Activated T-helper 1 cell treated with anti-CD3 and anti-CD28 coated beads, Interleukin-12 subunit alpha, Interleukin-12 subunit beta, Interleukin-2, Interleukin-4 antibody, amounts not matched to agents 30 ng/mL and 10 ng/mL and 1 ng/mL, durations not matched to agents 14 hours and 24 hours and 36 hours (primary cell): ENCODE measurements around the gene PRRG2. TPM values are rescaled to one million over a fixed set of nuclear protein-coding genes. Genes with fewer than 3 reads are reported as not detected.
"Not testable (repeated sequence)": the region's sequence is repeated elsewhere in the genome, so short reads cannot be mapped to it uniquely, and the experiment has no call there.

ENCODE experiments used
- DNase-seq: peaks from one replicate; pipeline ENCODE4 v3.0.0; 2021; ENCODE audit warnings: low spot score
- H3K27ac Mint-ChIP-seq: one replicate; pipeline ENCODE4 v1.8.0; 2021; ENCODE audit warnings: mild to moderate bottlenecking, mixed read lengths
- H3K27me3 Mint-ChIP-seq: one replicate; pipeline ENCODE4 v1.8.0; 2022; ENCODE audit warnings: mild to moderate bottlenecking, moderate library complexity, mixed read lengths; ENCODE audit not compliant: insufficient read depth
- H3K36me3 Mint-ChIP-seq: one replicate; pipeline ENCODE4 v1.8.0; 2021; ENCODE audit warnings: low read depth, mixed read lengths
- H3K4me1 Mint-ChIP-seq: one replicate; pipeline ENCODE4 v1.8.0; 2021; ENCODE audit warnings: low read depth, mixed read lengths
- H3K4me3 Mint-ChIP-seq: one replicate; pipeline ENCODE4 v1.8.0; 2021; ENCODE audit warnings: mild to moderate bottlenecking, moderate library complexity, mixed read lengths
- H3K9me3 Mint-ChIP-seq: one replicate; pipeline ENCODE4 v1.8.0; 2021; ENCODE audit warnings: mixed read lengths
- intact Hi-C: fragments of 100-400 bp; cut with micrococcal nuclease; formaldehyde crosslinking; loops from one replicate; pipeline ENCODE4 v1.15.1; 2024
- total RNA-seq: library from RNA; stranded (reverse); gene quantifications from 2 replicates; pipeline ENCODE4 v1.2.3, GENCODE V29; 2022

PRRG2 gene
- total RNA-seq, 1 donor from 2014 or later: 1.2 TPM

GRCh38 chr19:49631610-49632192 lies 50.6 kb downstream of the PRRG2 start:
- intact Hi-C loops: no loop called here
- Mint-ChIP-seq H3K4me1 (no peaks in the 10 kb centered on the region), H3K36me3 (peaks cover 9% of the 10 kb centered on the region), H3K27me3 (no peaks in the 10 kb centered on the region), H3K27ac (no peak overlapping the region), H3K9me3 (no peaks in the 10 kb centered on the region), H3K4me3 (no peak overlapping the region)
- no peak for DNase-seq

GRCh38 chr19:49632576-49632975 lies 51.5 kb downstream of the PRRG2 start:
- Mint-ChIP-seq H3K4me1 (peaks cover 1% of the 10 kb centered on the region), H3K9me3 (no peaks in the 10 kb centered on the region), H3K27ac (no peak overlapping the region), H3K4me3 (no peak overlapping the region), H3K36me3 (peaks cover 4% of the 10 kb centered on the region), H3K27me3 (no peaks in the 10 kb centered on the region)
- intact Hi-C loops: no loop called here
- DNase-seq: no peak

- H3K4me3 Mint-ChIP-seq, H3K9me3 Mint-ChIP-seq, H3K4me1 Mint-ChIP-seq, DNase-seq, H3K27me3 Mint-ChIP-seq, intact Hi-C loops, H3K27ac Mint-ChIP-seq, H3K36me3 Mint-ChIP-seq: not testable (repeated sequence)
Measured at GRCh38 chr19:49633273-49633672, 52.2 kb downstream of the PRRG2 start.

- no peak for DNase-seq
- Mint-ChIP-seq H3K9me3 (no peaks in the 10 kb centered on the region), H3K4me3 (no peak overlapping the region), H3K36me3 (no peaks in the 10 kb centered on the region), H3K27me3 (no peaks in the 10 kb centered on the region), H3K4me1 (peaks cover 25% of the 10 kb centered on the region), H3K27ac (no peak overlapping the region)
- intact Hi-C loops: no loop called here
Measured at GRCh38 chr19:49635530-49636232, 54.6 kb downstream of the PRRG2 start.

GRCh38 chr19:49636233-49636932 lies 55.3 kb downstream of the PRRG2 start:
- Mint-ChIP-seq H3K27ac (no peak overlapping the region), H3K27me3 (no peaks in the 10 kb centered on the region), H3K4me3 (no peak overlapping the region), H3K4me1 (peaks cover 27% of the 10 kb centered on the region), H3K36me3 (no peaks in the 10 kb centered on the region), H3K9me3 (no peaks in the 10 kb centered on the region)
- intact Hi-C loops: no loop called here
- DNase-seq: no peak

GRCh38 chr19:49637821-49638738 lies 57.0 kb downstream of the PRRG2 start:
- H3K9me3 Mint-ChIP-seq: no peaks in the 10 kb centered on the region
- H3K36me3 Mint-ChIP-seq: no peaks in the 10 kb centered on the region
- no peaks in the 10 kb centered on the region for H3K27me3 Mint-ChIP-seq
- DNase-seq: no peak
- H3K4me1 Mint-ChIP-seq: peaks cover 38% of the 10 kb centered on the region
- peak overlapping the region; percentile 45 for H3K27ac Mint-ChIP-seq
- intact Hi-C loops: no loop called here
- H3K4me3 Mint-ChIP-seq: peak overlapping the region; percentile 77

GRCh38 chr19:49639401-49640112 lies 58.4 kb downstream of the PRRG2 start:
- Mint-ChIP-seq H3K27me3 (no peaks in the 10 kb centered on the region), H3K9me3 (no peaks in the 10 kb centered on the region), H3K27ac (peak overlapping the region; percentile 61), H3K36me3 (peaks cover 6% of the 10 kb centered on the region), H3K4me1 (peaks cover 53% of the 10 kb centered on the region), H3K4me3 (peak overlapping the region; percentile 77)
- intact Hi-C loops: loop anchor here (1.0 to 10.0 kb wide), 15 partner anchors 37 to 1277 kb away; partner anchors contain the start of genes ALDH16A1, DBP, FUZ and JOSD2
- DNase-seq: no peak

- H3K4me1 Mint-ChIP-seq: peaks cover 55% of the 10 kb centered on the region
- peak within 1 kb of the TSS; percentile 99 for H3K27ac Mint-ChIP-seq
- no peaks in the 10 kb centered on the region for H3K27me3 Mint-ChIP-seq
- no peaks in the 10 kb centered on the region for H3K9me3 Mint-ChIP-seq
- H3K36me3 Mint-ChIP-seq: peaks cover 8% of the 10 kb centered on the region
- DNase-seq: peak; percentile 100
- intact Hi-C loops: loop anchor here (1.0 to 10.0 kb wide), 15 partner anchors 36 to 1278 kb away; partner anchors contain the start of genes ALDH16A1, DBP, FUZ and JOSD2
- H3K4me3 Mint-ChIP-seq: peak within 1 kb of the TSS; percentile 94
Measured at GRCh38 chr19:49640113-49640898, 59.2 kb downstream of the PRRG2 start, which contains the start of gene RRAS. TSS of gene RRAS (minus strand) at chr19:49640143. CDS start at chr19:49640098, 45 bp downstream.

Other genes with a start within 250 kb of the PRRG2 start
- gene CD37, start 245.9 kb upstream of the PRRG2 start, total RNA-seq: 129 and 138 TPM in 2 replicates
- gene TEAD2, start 218.9 kb upstream of the PRRG2 start, total RNA-seq: not detected in 2 replicates
- not detected in 2 replicates for gene DKKL1, start 217.4 kb upstream of the PRRG2 start, total RNA-seq
- gene KASH5, start 193.1 kb upstream of the PRRG2 start, total RNA-seq: 0.15 TPM in 1 of 2 replicates, not detected in the other
- not detected in 2 replicates for gene PTH2, start 157.9 kb upstream of the PRRG2 start, total RNA-seq
- gene GFY, start 155.9 kb upstream of the PRRG2 start, total RNA-seq: not detected in 2 replicates
- gene SLC17A7, start 139.8 kb upstream of the PRRG2 start, total RNA-seq: 0.16 TPM in 1 of 2 replicates, not detected in the other
- gene PIH1D1, start 129.5 kb upstream of the PRRG2 start, total RNA-seq: 124 and 126 TPM in 2 replicates
- 23.1 and 24.5 TPM in 2 replicates for gene ALDH16A1, start 128.1 kb upstream of the PRRG2 start, total RNA-seq
- 58.4 and 65.4 TPM in 2 replicates for gene FLT3LG, start 107.1 kb upstream of the PRRG2 start, total RNA-seq
- gene RPL13A, start 93.7 kb upstream of the PRRG2 start, total RNA-seq: 2,876 and 2,988 TPM in 2 replicates
- gene RPS11, start 84.9 kb upstream of the PRRG2 start, total RNA-seq: 1,890 and 1,927 TPM in 2 replicates
- 0.88 and 1.1 TPM in 2 replicates for gene FCGRT, start 68.7 kb upstream of the PRRG2 start, total RNA-seq
- 2.0 and 2.1 TPM in 2 replicates for gene RCN3, start 53.3 kb upstream of the PRRG2 start, total RNA-seq
- 72.1 and 77.5 TPM in 2 replicates for gene NOSIP, start 760 bp upstream of the PRRG2 start, total RNA-seq
- 32.3 and 34.2 TPM in 2 replicates for gene PRR12, start 9.9 kb downstream of the PRRG2 start, total RNA-seq
- 4.4 and 4.7 TPM in 2 replicates for gene RRAS, start 58.8 kb downstream of the PRRG2 start, total RNA-seq
- gene SCAF1, start 60.9 kb downstream of the PRRG2 start, total RNA-seq: 75.4 and 79.7 TPM in 2 replicates
- gene IRF3, start 84.5 kb downstream of the PRRG2 start, total RNA-seq: 149 and 156 TPM in 2 replicates
- gene BCL2L12, start 84.6 kb downstream of the PRRG2 start, total RNA-seq: 72.2 and 73.7 TPM in 2 replicates
- gene PRMT1, start 96.0 kb downstream of the PRRG2 start, total RNA-seq: 450 and 462 TPM in 2 replicates
- gene ADM5, start 108.3 kb downstream of the PRRG2 start, total RNA-seq: 6.0 and 6.9 TPM in 2 replicates
- 3.1 and 3.9 TPM in 2 replicates for gene CPT1C, start 109.8 kb downstream of the PRRG2 start, total RNA-seq
- gene TSKS, start 182.0 kb downstream of the PRRG2 start, total RNA-seq: 1.3 and 2.0 TPM in 2 replicates
- 61.1 and 63.6 TPM in 2 replicates for gene AP2A1, start 185.7 kb downstream of the PRRG2 start, total RNA-seq
- 14.0 and 18.8 TPM in 2 replicates for gene FUZ, start 232.0 kb downstream of the PRRG2 start, total RNA-seq
- gene MED25, start 237.0 kb downstream of the PRRG2 start, total RNA-seq: 54.2 and 54.5 TPM in 2 replicates